Natural killer cell (primary cell): ENCODE data around the gene WASHC2C. TPM values are rescaled to one million over a fixed set of nuclear protein-coding genes. Genes with fewer than 3 reads are reported as not detected.

Experiments
- total RNA-seq, 4 donors: library from RNA; stranded (reverse); fragments of 120-200 nt in 1 of 4; gene quantifications; one replicate each; pipeline versions ENCODE4 v1.2.3 to v1.2.4, GENCODE V29; 2013 to 2022

The WASHC2C gene
- total RNA-seq, 3 donors from 2014 or later (not counting 1 experiment from before 2014, with no cell fraction given), result 57.4 to 63.1 (median 57.8) TPM

Other genes with a start within 250 kb of the WASHC2C start
- gene ZFAND4, start 54.5 kb upstream of the WASHC2C start, total RNA-seq, result 10 to 100 TPM; 27.9 to 35.1 (median 32.1) TPM
- gene AGAP4, start 120.2 kb downstream of the WASHC2C start, total RNA-seq, result 10 to 100 TPM; 16.9 to 43.7 (median 31.3) TPM
- 10 to 100 TPM; 26.9 to 31.5 (median 27.3) TPM for gene TIMM23, start 245.2 kb downstream of the WASHC2C start, total RNA-seq